HG03342 (cell line): ENCODE data around the gene C16orf92.

ENCODE experiments used
- ATAC-seq: cut with Tn5 transposase; IDR thresholded peaks from one replicate; pipeline ENCODE4 v1.9.1; 2021; ENCODE audit warnings: mild to moderate bottlenecking, moderate library complexity; ENCODE audit not compliant: unreplicated experiment

C16orf92 gene

GRCh38 chr16:30053376-30054015, 30.5 kb downstream of the C16orf92 start:
- ATAC-seq, result no peak

- no peak for ATAC-seq
Measured at GRCh38 chr16:30054451-30054850, 31.5 kb downstream of the C16orf92 start.

GRCh38 chr16:30054959-30055553, 32.1 kb downstream of the C16orf92 start:
- no peak for ATAC-seq

GRCh38 chr16:30060346-30060745, 37.3 kb downstream of the C16orf92 start:
- no peak for ATAC-seq

- ATAC-seq, result no peak
Measured at GRCh38 chr16:30060836-30061554, 38.0 kb downstream of the C16orf92 start.

- no peak for ATAC-seq
Measured at GRCh38 chr16:30063278-30063892, 40.4 kb downstream of the C16orf92 start.

- no peak for ATAC-seq
Measured at GRCh38 chr16:30063893-30064728, 41.1 kb downstream of the C16orf92 start.

GRCh38 chr16:30064729-30065101, 41.7 kb downstream of the C16orf92 start:
- ATAC-seq, result no peak

- peak; percentile 73 for ATAC-seq
Measured at GRCh38 chr16:30065102-30065942, 42.3 kb downstream of the C16orf92 start, which contains the start of gene ALDOA. Gene ALDOA (plus strand): TSS chr16:30065760. CDS start chr16:30066898, 1,138 bp downstream.

- ATAC-seq, result no peak
Measured at GRCh38 chr16:30065943-30066760, 43.2 kb downstream of the C16orf92 start.

- no peak for ATAC-seq
Measured at GRCh38 chr16:30066761-30067583, 44.0 kb downstream of the C16orf92 start.

- ATAC-seq, result no peak
Measured at GRCh38 chr16:30067584-30067916, 44.6 kb downstream of the C16orf92 start.

- ATAC-seq, result no peak
Measured at GRCh38 chr16:30068333-30068732, 45.3 kb downstream of the C16orf92 start.

- ATAC-seq, result no peak
Measured at GRCh38 chr16:30068750-30069610, 46.0 kb downstream of the C16orf92 start.

- no peak for ATAC-seq
Measured at GRCh38 chr16:30069611-30070462, 46.8 kb downstream of the C16orf92 start.

GRCh38 chr16:30070490-30070889, 47.5 kb downstream of the C16orf92 start:
- ATAC-seq, result no peak
